Osteocyte (in vitro differentiated cells): ENCODE data around the gene GCNT2. TPM values are rescaled to one million over a fixed set of nuclear protein-coding genes. Genes with fewer than 3 reads are reported as not detected.
"Not testable (repeated sequence)": the region's sequence is repeated elsewhere in the genome, so short reads cannot be mapped to it uniquely, and the experiment has no call there.

Experiments used
- DNase-seq: peaks from one replicate; pipeline ENCODE4 v3.0.0; 2021; ENCODE audit warnings: mixed read lengths; ENCODE audit not compliant: unreplicated experiment; ENCODE audit errors: extremely low spot score
- H3K27ac Mint-ChIP-seq: one replicate; pipeline ENCODE4 v1.8.0; 2021; ENCODE audit warnings: mild to moderate bottlenecking, mixed read lengths; ENCODE audit not compliant: unreplicated experiment
- H3K27me3 Mint-ChIP-seq: one replicate; pipeline ENCODE4 v1.8.0; 2021; ENCODE audit warnings: mixed read lengths; ENCODE audit not compliant: unreplicated experiment
- H3K36me3 Mint-ChIP-seq: one replicate; pipeline ENCODE4 v1.8.0; 2021; ENCODE audit warnings: mixed read lengths; ENCODE audit not compliant: unreplicated experiment
- H3K4me1 Mint-ChIP-seq: one replicate; pipeline ENCODE4 v1.8.0; 2021; ENCODE audit warnings: mixed read lengths; ENCODE audit not compliant: unreplicated experiment
- H3K4me3 Mint-ChIP-seq: one replicate; pipeline ENCODE4 v1.8.0; 2021; ENCODE audit warnings: mild to moderate bottlenecking, moderate library complexity, mixed read lengths; ENCODE audit not compliant: unreplicated experiment
- H3K9me3 Mint-ChIP-seq: one replicate; pipeline ENCODE4 v1.8.0; 2021; ENCODE audit warnings: mixed read lengths; ENCODE audit not compliant: unreplicated experiment
- CTCF ChIP-seq: fragments of 200-600 bp; sonication (generic); IDR thresholded peaks from 2 replicates; pipeline ENCODE4 v1.5.0; 2021; ENCODE audit warnings: antibody characterized with exemption, mild to moderate bottlenecking, moderate library complexity
- total RNA-seq: library from RNA; stranded (reverse); gene quantifications from 2 replicates; pipeline ENCODE4 v1.2.1, GENCODE V29; 2021

The GCNT2 gene
- total RNA-seq, 1 donor from 2014 or later = 0.19 TPM

DNA sequence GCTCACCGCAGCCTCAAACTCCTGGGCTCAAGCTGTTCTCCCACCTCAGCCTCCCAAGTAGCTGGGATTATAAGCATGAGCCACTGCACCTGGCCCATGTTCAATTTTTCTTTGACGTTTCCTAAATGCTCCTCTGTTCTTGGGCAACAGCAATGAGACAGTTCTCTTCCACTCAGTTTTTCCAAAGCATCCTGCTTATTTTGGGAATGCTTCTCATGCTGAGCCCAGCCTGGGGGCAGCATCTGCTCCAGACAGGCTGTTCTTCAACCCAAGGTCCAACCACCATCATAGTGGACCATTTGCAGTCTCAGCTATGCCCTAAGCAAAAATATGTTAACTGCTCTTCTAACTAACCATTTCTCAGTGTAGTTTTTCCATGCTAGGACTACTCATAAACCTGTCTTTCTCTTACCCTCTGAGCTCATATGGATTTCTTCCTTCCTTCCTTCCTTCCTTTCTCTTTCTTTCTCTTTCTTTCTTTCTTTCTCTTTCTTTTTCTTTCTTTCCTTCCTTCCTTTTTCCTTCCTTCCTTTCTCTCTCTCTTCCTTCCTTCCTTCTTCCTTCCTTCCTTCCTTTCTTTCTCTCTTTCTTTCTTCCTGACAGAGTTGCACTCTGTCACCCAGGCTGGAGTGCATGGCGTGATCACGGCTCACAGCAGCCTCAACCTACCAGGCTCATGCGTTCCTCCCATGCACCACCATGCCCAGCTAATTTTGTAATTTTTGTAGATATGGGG, 48.4 kb downstream of the GCNT2 start:
- H3K27me3 Mint-ChIP-seq = peaks cover 31% of the 10 kb centered on the region
- no peaks in the 10 kb centered on the region for H3K4me1 Mint-ChIP-seq
- DNase-seq = no peak
- H3K9me3 Mint-ChIP-seq = no peaks in the 10 kb centered on the region
- no peak for TF ChIP-seq CTCF
- H3K27ac Mint-ChIP-seq = no peak overlapping the region
- H3K36me3 Mint-ChIP-seq = no peaks in the 10 kb centered on the region
- H3K4me3 Mint-ChIP-seq = no peak overlapping the region

GRCh38 chr6:10575519-10575918, 54.4 kb downstream of the GCNT2 start:
- H3K36me3 Mint-ChIP-seq, H3K27ac Mint-ChIP-seq, H3K4me3 Mint-ChIP-seq, H3K4me1 Mint-ChIP-seq, DNase-seq, H3K9me3 Mint-ChIP-seq: not testable (repeated sequence)
- peaks cover 33% of the 10 kb centered on the region for H3K27me3 Mint-ChIP-seq

DNA sequence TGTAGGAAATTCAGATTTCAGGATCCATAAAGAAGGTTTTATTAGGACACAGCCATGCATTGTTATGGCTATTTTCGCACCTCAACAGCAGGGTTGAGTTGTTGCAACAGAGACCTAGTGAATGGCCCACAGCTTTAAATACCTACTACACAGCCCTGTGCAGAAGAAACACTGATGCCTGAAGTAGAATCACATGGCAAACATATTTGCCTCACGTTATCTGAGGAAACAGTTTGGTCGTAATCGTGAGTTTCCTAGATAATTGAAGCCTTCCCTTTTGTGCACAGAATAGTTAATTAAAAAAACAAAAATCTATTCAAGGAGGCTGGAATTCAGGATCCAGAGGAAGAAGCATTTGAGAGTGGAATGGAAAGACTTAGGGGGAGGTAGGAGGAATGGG, 55.1 kb downstream of the GCNT2 start:
- DNase-seq = no peak
- no peak for TF ChIP-seq CTCF
- Mint-ChIP-seq H3K4me3 (no peak overlapping the region), H3K27me3 (peaks cover 34% of the 10 kb centered on the region), H3K36me3 (no peaks in the 10 kb centered on the region), H3K4me1 (no peaks in the 10 kb centered on the region), H3K9me3 (no peaks in the 10 kb centered on the region), H3K27ac (no peak overlapping the region)

DNA sequence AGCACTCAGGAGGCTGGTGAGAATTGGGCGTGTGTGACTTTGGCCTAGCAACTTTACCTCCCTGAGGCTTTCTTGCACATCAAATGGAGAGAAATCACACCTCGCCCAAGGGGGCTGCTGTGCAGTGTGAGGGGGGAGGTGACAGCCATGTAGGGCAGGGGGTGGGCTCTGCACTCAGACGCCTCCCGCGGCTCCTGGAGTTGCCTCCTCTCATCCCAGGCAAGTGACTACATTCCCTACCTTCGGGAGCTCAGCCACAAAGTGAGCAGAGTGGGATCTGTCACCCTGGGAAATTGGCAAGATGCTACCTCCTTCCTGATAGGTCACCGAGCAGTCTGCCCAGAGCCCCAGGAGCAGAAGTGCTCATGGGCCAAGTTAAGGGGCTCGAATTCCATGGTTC, 56.0 kb downstream of the GCNT2 start:
- Mint-ChIP-seq H3K9me3 (no peaks in the 10 kb centered on the region), H3K36me3 (no peaks in the 10 kb centered on the region), H3K4me1 (no peaks in the 10 kb centered on the region), H3K4me3 (no peak overlapping the region), H3K27ac (no peak overlapping the region), H3K27me3 (peaks cover 35% of the 10 kb centered on the region)
- TF ChIP-seq CTCF = no peak
- no peak for DNase-seq

DNA sequence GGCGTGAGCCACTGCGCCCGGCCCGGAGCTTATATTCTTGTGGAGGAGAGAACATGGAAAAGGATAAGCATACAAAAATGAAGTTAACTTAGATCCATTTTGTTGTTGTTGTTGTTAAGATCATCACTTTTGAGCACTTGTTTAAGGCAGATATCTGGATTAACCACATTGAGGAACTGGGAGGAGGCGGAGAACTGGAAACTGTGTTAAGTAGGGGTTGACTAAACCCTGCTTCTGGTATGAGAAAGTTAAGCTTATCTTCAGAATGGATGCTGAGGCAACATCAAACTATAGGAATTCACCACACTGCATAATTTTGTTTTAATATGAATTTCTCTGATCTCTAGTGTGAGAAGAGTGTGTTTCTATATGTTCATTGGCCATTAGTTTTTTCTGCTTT, 57.6 kb downstream of the GCNT2 start:
- no peaks in the 10 kb centered on the region for H3K36me3 Mint-ChIP-seq
- H3K4me1 Mint-ChIP-seq = no peaks in the 10 kb centered on the region
- H3K27ac Mint-ChIP-seq = no peak overlapping the region
- no peak for TF ChIP-seq CTCF
- DNase-seq = no peak
- H3K27me3 Mint-ChIP-seq = peaks cover 39% of the 10 kb centered on the region
- no peaks in the 10 kb centered on the region for H3K9me3 Mint-ChIP-seq
- no peak overlapping the region for H3K4me3 Mint-ChIP-seq
